Stimulated activated effector memory CD8-positive, alpha-beta T cell treated with anti-CD3 and anti-CD28 coated beads, Interleukin-12 subunit alpha, Interleukin-12 subunit beta, amount 100 ng/mL, for 72 hours (primary cell): ENCODE results near the gene ARID3A.

ENCODE experiments used
- ATAC-seq: fragments of 150-1000 bp; cut with Tn5 transposase; 2 replicates; pipeline ENCODE4 v1.10.0; 2021
- DNase-seq, 2 donors: peaks; one replicate each; pipeline ENCODE4 v3.0.0; 2021 to 2022; ENCODE audit warnings: low spot score in 2 of 2
- H3K27ac Mint-ChIP-seq: one replicate; pipeline ENCODE4 v1.8.0; 2022; ENCODE audit warnings: mild to moderate bottlenecking, mixed read lengths
- H3K36me3 Mint-ChIP-seq: one replicate; pipeline ENCODE4 v1.8.0; 2022; ENCODE audit warnings: mild to moderate bottlenecking, mixed read lengths
- H3K4me1 Mint-ChIP-seq: one replicate; pipeline ENCODE4 v1.8.0; 2022; ENCODE audit warnings: mixed read lengths
- H3K4me3 Mint-ChIP-seq: one replicate; pipeline ENCODE4 v1.8.0; 2022; ENCODE audit warnings: mild to moderate bottlenecking, mixed read lengths
- H3K9me3 Mint-ChIP-seq: one replicate; pipeline ENCODE4 v1.8.0; 2022; ENCODE audit warnings: mixed read lengths

Gene ARID3A

GRCh38 chr19:988510-988909, 62.7 kb downstream of the ARID3A start:
- H3K4me1 Mint-ChIP-seq, result peaks cover 36% of the 10 kb centered on the region
- no peaks in the 10 kb centered on the region for H3K9me3 Mint-ChIP-seq
- no peak for DNase-seq
- no peak overlapping the region for H3K27ac Mint-ChIP-seq
- no peak overlapping the region for H3K4me3 Mint-ChIP-seq
- H3K36me3 Mint-ChIP-seq, result peaks cover 70% of the 10 kb centered on the region
- no peak for ATAC-seq

- ATAC-seq, result no peak
- Mint-ChIP-seq H3K27ac (no peak overlapping the region), H3K4me1 (peaks cover 31% of the 10 kb centered on the region), H3K9me3 (no peaks in the 10 kb centered on the region), H3K36me3 (peaks cover 68% of the 10 kb centered on the region), H3K4me3 (no peak overlapping the region)
- DNase-seq, result no peak
These were observed 63.7 kb downstream of the ARID3A start for GRCh38 chr19:989381-990081.

- no peak for ATAC-seq
- Mint-ChIP-seq H3K4me3 (no peak overlapping the region), H3K4me1 (peaks cover 25% of the 10 kb centered on the region), H3K27ac (no peak overlapping the region), H3K36me3 (peaks cover 62% of the 10 kb centered on the region), H3K9me3 (no peaks in the 10 kb centered on the region)
- DNase-seq, result no peak
These were observed 64.3 kb downstream of the ARID3A start for GRCh38 chr19:990119-990571.

GRCh38 chr19:990746-991145, 64.9 kb downstream of the ARID3A start:
- Mint-ChIP-seq H3K27ac (no peak overlapping the region), H3K4me1 (peaks cover 19% of the 10 kb centered on the region), H3K4me3 (no peak overlapping the region), H3K9me3 (no peaks in the 10 kb centered on the region), H3K36me3 (peaks cover 57% of the 10 kb centered on the region)
- DNase-seq, result no peak
- no peak for ATAC-seq

GRCh38 chr19:991174-991931, 65.5 kb downstream of the ARID3A start:
- peaks cover 21% of the 10 kb centered on the region for H3K4me1 Mint-ChIP-seq
- ATAC-seq, result peak; percentile 41
- H3K36me3 Mint-ChIP-seq, result peaks cover 57% of the 10 kb centered on the region
- no peaks in the 10 kb centered on the region for H3K9me3 Mint-ChIP-seq
- no peak overlapping the region for H3K4me3 Mint-ChIP-seq
- no peak overlapping the region for H3K27ac Mint-ChIP-seq
- DNase-seq, result peak; percentile 33 to 67

- H3K4me3 Mint-ChIP-seq, result no peak overlapping the region
- no peak for ATAC-seq
These were observed 66.3 kb downstream of the ARID3A start for GRCh38 chr19:991932-992669.

GRCh38 chr19:992670-993055, 66.8 kb downstream of the ARID3A start:
- peaks cover 18% of the 10 kb centered on the region for H3K4me1 Mint-ChIP-seq
- no peaks in the 10 kb centered on the region for H3K9me3 Mint-ChIP-seq
- H3K27ac Mint-ChIP-seq, result no peak overlapping the region
- H3K4me3 Mint-ChIP-seq, result no peak overlapping the region
- H3K36me3 Mint-ChIP-seq, result peaks cover 47% of the 10 kb centered on the region
- no peak for ATAC-seq
- DNase-seq, result no peak

More at GRCh38 chr19:991932-992669, 66.3 kb downstream of the ARID3A start:
- Mint-ChIP-seq H3K27ac (no peak overlapping the region), H3K4me1 (peaks cover 18% of the 10 kb centered on the region), H3K36me3 (peaks cover 53% of the 10 kb centered on the region), H3K9me3 (no peaks in the 10 kb centered on the region)
- DNase-seq, result no peak

- Mint-ChIP-seq H3K4me1 (peaks cover 18% of the 10 kb centered on the region), H3K4me3 (no peak overlapping the region), H3K36me3 (peaks cover 40% of the 10 kb centered on the region), H3K27ac (peak overlapping the region; percentile 52), H3K9me3 (no peaks in the 10 kb centered on the region)
- ATAC-seq (no peak), DNase-seq (no peak)
These were observed 67.6 kb downstream of the ARID3A start for GRCh38 chr19:993361-993830.

GRCh38 chr19:993831-994393, 68.1 kb downstream of the ARID3A start:
- ATAC-seq, result no peak

GRCh38 chr19:994516-994915, 68.7 kb downstream of the ARID3A start:
- ATAC-seq (no peak), DNase-seq (no peak)
- no peak overlapping the region for H3K27ac Mint-ChIP-seq
- H3K9me3 Mint-ChIP-seq, result no peaks in the 10 kb centered on the region
- no peak overlapping the region for H3K4me3 Mint-ChIP-seq
- H3K4me1 Mint-ChIP-seq, result peaks cover 15% of the 10 kb centered on the region
- peaks cover 34% of the 10 kb centered on the region for H3K36me3 Mint-ChIP-seq

More at GRCh38 chr19:993831-994393, 68.1 kb downstream of the ARID3A start:
- no peak overlapping the region for H3K4me3 Mint-ChIP-seq
- peaks cover 39% of the 10 kb centered on the region for H3K36me3 Mint-ChIP-seq
- H3K9me3 Mint-ChIP-seq, result no peaks in the 10 kb centered on the region
- DNase-seq, result no peak
- no peak overlapping the region for H3K27ac Mint-ChIP-seq
- peaks cover 16% of the 10 kb centered on the region for H3K4me1 Mint-ChIP-seq

- Mint-ChIP-seq H3K27ac (no peak overlapping the region), H3K36me3 (peaks cover 31% of the 10 kb centered on the region), H3K9me3 (no peaks in the 10 kb centered on the region), H3K4me1 (peaks cover 15% of the 10 kb centered on the region), H3K4me3 (no peak overlapping the region)
- DNase-seq, result no peak
- ATAC-seq, result no peak
These were observed 69.4 kb downstream of the ARID3A start for GRCh38 chr19:995051-995827.

GRCh38 chr19:996051-996838, 70.4 kb downstream of the ARID3A start:
- Mint-ChIP-seq H3K36me3 (peaks cover 23% of the 10 kb centered on the region), H3K4me1 (peaks cover 15% of the 10 kb centered on the region), H3K4me3 (peak overlapping the region; percentile 68), H3K9me3 (no peaks in the 10 kb centered on the region), H3K27ac (peak overlapping the region; percentile 85)
- DNase-seq, result peak; percentile 53 to 70
- ATAC-seq, result peak; percentile 71

- peaks cover 19% of the 10 kb centered on the region for H3K36me3 Mint-ChIP-seq
- no peak overlapping the region for H3K4me3 Mint-ChIP-seq
- no peak for DNase-seq
- H3K9me3 Mint-ChIP-seq, result no peaks in the 10 kb centered on the region
- peaks cover 15% of the 10 kb centered on the region for H3K4me1 Mint-ChIP-seq
- no peak overlapping the region for H3K27ac Mint-ChIP-seq
- no peak for ATAC-seq
These were observed 72.2 kb downstream of the ARID3A start for GRCh38 chr19:998064-998463.

GRCh38 chr19:999379-999719, 73.5 kb downstream of the ARID3A start:
- H3K4me3 Mint-ChIP-seq, result peak overlapping the region; percentile 34
- no peak overlapping the region for H3K27ac Mint-ChIP-seq
- peaks cover 17% of the 10 kb centered on the region for H3K36me3 Mint-ChIP-seq
- peaks cover 21% of the 10 kb centered on the region for H3K4me1 Mint-ChIP-seq
- H3K9me3 Mint-ChIP-seq, result no peaks in the 10 kb centered on the region
- DNase-seq (no peak), ATAC-seq (no peak)
